Measurements from ENCODE around the gene IQCE. TPM values are rescaled to one million over a fixed set of nuclear protein-coding genes. Genes with fewer than 3 reads are reported as not detected.
"Not testable (repeated sequence)": the region's sequence is repeated elsewhere in the genome, so short reads cannot be mapped to it uniquely, and the experiment has no call there.

The IQCE gene
- total and polyA plus RNA-seq, 8 donors: 14.7 to 25.1 (median 19.1) TPM

GRCh38 chr7:2532199-2532772, 26.5 kb upstream of the IQCE start:
- ATAC-seq; intact Hi-C loops (cut with DNase I); H3K9me3 ChIP-seq; H3K27me3 ChIP-seq; H3K4me3 ChIP-seq; H3K27ac ChIP-seq: not testable (repeated sequence)
- DNase-seq: peak in 1 of 4 donors; percentile 24
- peaks cover 26 to 50% of the 10 kb centered on the region in 2 donors for H3K4me1 ChIP-seq
- H3K36me3 ChIP-seq: peaks cover 0 to 16% of the 10 kb centered on the region in 2 donors

DNA sequence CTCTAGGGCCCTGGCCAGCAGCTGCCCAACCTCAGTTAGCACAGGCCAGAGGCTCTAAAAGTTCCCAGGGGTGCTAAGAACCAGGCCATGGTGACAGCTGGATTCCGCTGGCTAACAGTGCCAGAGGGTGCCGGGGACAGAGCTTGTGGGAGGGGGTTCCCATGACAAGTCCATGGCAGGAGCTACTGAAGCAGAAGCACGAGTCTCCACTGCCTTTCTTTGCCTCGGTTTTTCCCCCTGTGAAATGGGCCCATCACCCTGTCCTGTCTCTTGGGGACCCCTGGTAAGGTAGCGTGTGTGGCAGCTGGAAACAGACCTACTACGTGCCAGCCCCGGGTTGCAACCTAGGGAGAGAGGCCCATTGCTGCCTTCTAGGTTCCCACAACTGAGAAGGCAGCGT, 26.0 kb upstream of the IQCE start:
- H3K4me3 ChIP-seq; intact Hi-C loops (cut with DNase I); H3K9me3 ChIP-seq; ATAC-seq; H3K27me3 ChIP-seq; H3K27ac ChIP-seq: not testable (repeated sequence)
- H3K36me3 ChIP-seq: peaks cover 0 to 14% of the 10 kb centered on the region in 2 donors
- peaks cover 21 to 44% of the 10 kb centered on the region in 2 donors for H3K4me1 ChIP-seq
- peak in 1 of 4 donors; percentile 47 for DNase-seq

DNA sequence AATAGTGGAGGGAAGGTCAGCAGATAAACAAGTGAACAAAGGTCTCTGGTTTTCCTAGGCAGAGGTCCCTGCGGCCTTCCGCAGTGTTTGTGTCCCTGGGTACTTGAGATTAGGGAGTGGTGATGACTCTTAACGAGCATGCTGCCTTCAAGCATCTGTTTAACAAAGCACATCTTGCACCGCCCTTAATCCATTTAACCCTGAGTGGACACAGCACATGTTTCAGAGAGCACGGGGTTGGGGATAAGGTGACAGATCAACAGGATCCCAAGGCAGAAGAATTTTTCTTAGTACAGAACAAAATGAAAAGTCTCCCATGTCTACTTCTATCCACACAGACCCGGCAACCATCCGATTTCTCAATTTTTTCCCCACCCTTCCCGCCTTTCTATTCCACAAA, 25.2 kb upstream of the IQCE start:
- H3K4me3 ChIP-seq; ATAC-seq; DNase-seq; H3K27me3 ChIP-seq; H3K9me3 ChIP-seq; H3K27ac ChIP-seq; intact Hi-C loops (cut with DNase I): not testable (repeated sequence)
- Histone ChIP-seq H3K4me1 (peaks cover 14 to 37% of the 10 kb centered on the region in 2 donors), H3K36me3 (peaks cover 0 to 16% of the 10 kb centered on the region in 2 donors)

DNA sequence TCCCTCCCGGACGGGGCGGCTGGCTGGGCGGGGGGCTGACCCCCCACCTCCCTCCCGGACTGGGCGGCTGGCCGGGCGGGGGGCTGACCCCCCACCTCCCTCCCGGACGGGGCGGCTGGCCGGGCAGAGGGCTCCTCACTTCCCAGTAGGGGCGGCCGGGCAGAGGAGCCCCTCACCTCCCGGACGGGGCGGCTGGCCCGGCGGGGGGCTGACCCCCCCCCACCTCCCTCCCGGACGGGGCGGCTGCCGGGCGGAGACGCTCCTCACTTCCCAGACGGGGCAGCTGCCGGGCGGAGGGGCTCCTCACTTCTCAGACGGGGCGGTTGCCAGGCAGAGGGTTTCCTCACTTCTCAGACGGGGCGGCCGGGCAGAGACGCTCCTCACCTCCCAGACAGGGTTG, 24.6 kb upstream of the IQCE start:
- intact Hi-C loops (cut with DNase I); H3K9me3 ChIP-seq; ATAC-seq; H3K4me3 ChIP-seq; H3K27me3 ChIP-seq; DNase-seq; H3K27ac ChIP-seq: not testable (repeated sequence)
- Histone ChIP-seq H3K4me1 (peaks cover 8 to 30% of the 10 kb centered on the region in 2 donors), H3K36me3 (peaks cover 0 to 17% of the 10 kb centered on the region in 2 donors)

DNA sequence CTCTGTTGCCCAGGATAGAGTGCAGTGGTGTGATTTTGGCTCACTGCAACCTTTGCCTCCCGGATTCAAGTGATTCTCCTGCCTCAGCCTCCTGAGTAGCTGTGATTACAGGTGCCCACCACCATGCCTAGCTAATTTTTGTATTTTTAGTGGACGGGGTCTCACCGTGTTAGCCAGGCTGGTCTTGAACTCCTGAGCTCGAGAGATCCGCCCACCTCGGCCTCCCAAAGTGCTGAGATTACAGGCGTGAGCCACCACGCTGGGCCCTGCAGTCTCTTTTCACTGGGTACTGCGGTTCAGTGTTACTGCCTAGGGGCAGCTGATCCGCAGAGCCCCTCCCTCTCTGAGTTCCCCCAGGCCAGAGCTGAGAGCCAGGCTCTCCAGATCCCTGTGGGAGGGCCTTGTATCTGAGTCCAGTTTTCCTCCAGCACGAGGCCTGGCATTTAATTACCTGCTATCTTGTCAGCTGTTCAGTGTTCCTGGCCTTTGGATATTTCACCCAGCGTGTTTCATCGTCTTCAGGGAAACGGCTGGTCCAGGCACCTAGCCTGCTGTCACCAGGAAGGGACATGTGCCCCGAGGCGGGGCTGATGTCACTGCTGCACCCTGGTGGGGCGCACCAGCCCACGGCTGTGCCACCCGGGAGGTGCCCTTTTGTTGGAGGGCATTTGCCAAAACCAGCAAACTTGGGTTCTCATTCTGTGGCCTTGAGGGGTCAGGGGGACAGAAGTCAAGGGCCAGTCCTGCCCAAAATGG, 22.7 kb upstream of the IQCE start:
- ATAC-seq; intact Hi-C loops (cut with DNase I); H3K4me3 ChIP-seq; H3K9me3 ChIP-seq; H3K27me3 ChIP-seq; H3K27ac ChIP-seq: not testable (repeated sequence)
- H3K36me3 ChIP-seq: peaks cover 0 to 35% of the 10 kb centered on the region in 2 donors
- H3K4me1 ChIP-seq: peaks cover 0 to 12% of the 10 kb centered on the region in 2 donors
- peak in 1 of 4 donors; percentile 58 for DNase-seq

DNA sequence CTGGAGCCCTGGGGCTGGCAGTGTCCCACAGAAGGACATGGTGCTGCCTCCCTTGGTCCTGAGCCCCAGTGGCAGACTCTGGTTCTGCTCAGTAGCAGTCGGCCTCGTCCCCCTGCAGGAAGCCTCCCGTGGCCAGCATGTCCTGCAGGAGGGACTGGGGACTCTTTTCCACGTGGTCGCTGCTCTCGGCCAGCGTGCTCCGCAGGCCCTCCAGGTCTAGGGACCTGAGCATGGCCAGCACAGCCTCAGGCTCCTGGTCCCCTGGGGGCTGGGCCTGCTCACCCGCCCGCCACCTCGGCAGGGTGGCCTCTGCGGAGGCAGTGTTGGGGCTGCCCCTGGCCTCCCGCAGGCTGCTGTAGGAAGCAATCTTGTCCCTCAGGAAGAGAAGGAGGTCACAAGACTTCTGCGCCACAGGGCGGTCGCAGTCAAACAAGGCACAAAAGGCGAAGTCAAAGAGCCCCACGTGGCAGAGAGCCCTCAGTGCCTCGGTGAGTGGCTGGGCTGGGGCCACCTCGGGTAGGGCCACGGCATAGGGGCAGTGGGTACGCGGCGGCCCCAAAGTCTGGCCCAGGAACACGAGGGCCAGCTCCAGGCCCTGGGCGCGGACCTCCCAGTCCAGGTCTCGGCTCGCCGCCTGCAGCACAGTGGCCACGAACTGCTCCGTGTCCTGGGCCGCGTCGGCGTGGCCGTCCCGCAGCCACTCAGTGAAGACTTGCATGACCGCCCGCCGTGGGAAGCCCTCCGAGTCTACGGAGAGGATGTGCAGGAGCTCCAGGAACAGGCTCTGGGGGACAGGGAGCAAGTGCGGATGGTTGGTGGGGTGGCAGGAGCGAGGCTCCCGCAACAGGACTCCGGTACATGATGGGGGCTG, 20.6 kb upstream of the IQCE start:
- peaks cover 0 to 57% of the 10 kb centered on the region in 2 donors for H3K36me3 ChIP-seq
- no peak for TF ChIP-seq CTCF (IDR thresholded peaks at IDR 0.05)
- no peaks in the 10 kb centered on the region for H3K9me3 ChIP-seq
- no peaks in the 10 kb centered on the region for H3K27me3 ChIP-seq
- H3K4me3 ChIP-seq: no peak overlapping the region
- ATAC-seq: no peak
- intact Hi-C loops (cut with DNase I): no loop called here
- no peaks in the 10 kb centered on the region for H3K4me1 ChIP-seq
- H3K27ac ChIP-seq: no peak overlapping the region
- DNase-seq: peak in 2 of 4 donors; percentile 29 to 80

GRCh38 chr7:2539031-2539911, 19.5 kb upstream of the IQCE start:
- DNase-seq (peak in 1 of 4 donors; percentile 70), ATAC-seq (no peak)
- no peak overlapping the region for H3K27ac ChIP-seq
- intact Hi-C loops (cut with DNase I): no loop called here
- no peak for TF ChIP-seq CTCF (IDR thresholded peaks at IDR 0.05)
- H3K4me3 ChIP-seq: no peak overlapping the region
- H3K4me1 ChIP-seq: no peaks in the 10 kb centered on the region
- no peaks in the 10 kb centered on the region for H3K9me3 ChIP-seq
- no peaks in the 10 kb centered on the region for H3K27me3 ChIP-seq
- peaks cover 0 to 67% of the 10 kb centered on the region in 2 donors for H3K36me3 ChIP-seq

All from left lung (tissue), 10 donors.